HepG2 (cell line): Measurements from ENCODE around the gene ANKRD6. TPM values are rescaled to one million over a fixed set of nuclear protein-coding genes. Genes with fewer than 3 reads are reported as not detected.
"Not testable (repeated sequence)": the region's sequence is repeated elsewhere in the genome, so short reads cannot be mapped to it uniquely, and the experiment has no call there.

Source experiments
- ATAC-seq: fragments of 200-7000 bp; cut with Tn5 transposase; 3 replicates; pipeline ENCODE4 v1.9.1; 2020; ENCODE audit warnings: mild to moderate bottlenecking, moderate library complexity
- BruUV-seq: library from RNA; stranded (reverse); fragments of 400-500 nt; replicated peaks from 2 replicates; lab custom pipeline; 2021; lab: Mats Ljungman, UMichigan
- CTCF ChIA-PET: fragments of 300-600 bp; formaldehyde crosslinking; extraction: SDS; loops from one replicate; lab custom pipeline; 2021; ENCODE audit warnings: low total read pairs, inconsistent platforms, low intra/inter-chr PET ratio; lab: Yijun Ruan, JAX
- POLR2A ChIA-PET: fragments of 350-600 bp; sonication (Branson Sonifier 250); formaldehyde crosslinking; loops from one replicate; lab custom pipeline; 2020; ENCODE audit warnings: antibody characterized with exemption, inconsistent platforms; lab: Yijun Ruan, JAX
- DNase-seq: peaks from one replicate; pipeline ENCODE4 v3.0.0-alpha.2; 2015; ENCODE audit warnings: low spot score
- FAIRE-seq: peaks from 3 replicates; lab custom pipeline; 2011; peaks lifted over from hg19 to GRCh38; lab: Jason Lieb, UNC
- H2AFZ ChIP-seq: one replicate; pipeline ENCODE4 v1.6.1; 2011; ENCODE audit warnings: low read length, inconsistent platforms
- H3K27ac ChIP-seq: fragments of 300-600 bp; 3 replicates; pipeline ENCODE4 v1.8.0; 2011; ENCODE audit warnings: mixed run types, mild to moderate bottlenecking, mixed read lengths, low read length, inconsistent platforms; ENCODE audit not compliant: insufficient read depth; ENCODE audit errors: extremely low read length
- H3K27me3 ChIP-seq, 2 experiments: fragments of 200-600 bp in 1 of 2; 2 replicates in 1 of 2; 3 replicates in 1 of 2; pipeline versions ENCODE4 v1.6.0 to v1.8.0; 2011; ENCODE audit warnings: low read length in 2 of 2, mild to moderate bottlenecking in 2 of 2, moderate library complexity in 2 of 2, inconsistent platforms in 1 of 2; ENCODE audit not compliant: insufficient read depth in 2 of 2, control insufficient read depth in 1 of 2
- H3K36me3 ChIP-seq, 2 experiments: fragments of 200-600 bp in 1 of 2; replicated peaks in 1 of 2; 2 replicates in 1 of 2; 3 replicates in 1 of 2; pipeline versions ENCODE4 v1.5.1 to v1.8.0; 2011; ENCODE audit warnings: low read length in 2 of 2, inconsistent platforms in 1 of 2; ENCODE audit not compliant: insufficient read depth in 2 of 2, control insufficient read depth in 1 of 2
- H3K4me1 ChIP-seq: 2 replicates; pipeline ENCODE4 v1.5.1; 2012; ENCODE audit warnings: low read length, inconsistent platforms; ENCODE audit not compliant: insufficient read depth
- H3K4me2 ChIP-seq: 2 replicates; pipeline ENCODE4 v1.6.0; 2011; ENCODE audit warnings: low read depth, low read length, inconsistent platforms
- H3K4me3 ChIP-seq, 3 experiments: fragments of 200-600 bp in 1 of 3; sonication (generic), shearing (Covaris generic) in 1 of 3; replicated peaks in 1 of 3; 2 replicates each; pipeline ENCODE4 v1.5.1; 2011 to 2016; ENCODE audit warnings: low read length in 3 of 3, inconsistent platforms in 2 of 3, low read depth in 2 of 3, mild to moderate bottlenecking in 2 of 3, control low read depth in 1 of 3, mixed read lengths in 1 of 3; ENCODE audit not compliant: insufficient read depth in 1 of 3
- H3K79me2 ChIP-seq: one replicate; pipeline ENCODE4 v1.6.1; 2011; ENCODE audit warnings: low read length, inconsistent platforms; ENCODE audit not compliant: insufficient read depth
- H3K9ac ChIP-seq: 2 replicates; pipeline ENCODE4 v1.6.0; 2011; ENCODE audit warnings: mild to moderate bottlenecking, low read depth, low read length, inconsistent platforms; ENCODE audit not compliant: insufficient read depth
- H3K9me3 ChIP-seq: 2 replicates; pipeline ENCODE4 v1.5.1; 2012; ENCODE audit warnings: mild to moderate bottlenecking, low read length
- H4K20me1 ChIP-seq: 2 replicates; pipeline ENCODE4 v1.6.0; 2011; ENCODE audit warnings: inconsistent platforms, mild to moderate bottlenecking, low read length, moderate library complexity; ENCODE audit not compliant: insufficient read depth
- ZNF33A ChIP-seq: sonication (generic); formaldehyde crosslinking; IDR thresholded peaks from 2 replicates; pipeline ENCODE4 v1.5.1; 2020; ENCODE audit warnings: missing genetic modification reagents, mild to moderate bottlenecking, moderate library complexity, borderline replicate concordance
- WGBS: methylation state at CpG from one replicate; pipeline ENCODE4 v1.1.6; 2017; ENCODE audit warnings: low lambda C conversion rate; 5-methylcytosine and 5-hydroxymethylcytosine counted together
- in situ Hi-C: cut with HindIII; loops from 2 replicates; pipeline ENCODE4 v1.10.0; 2017; ENCODE audit warnings: low pct_unique_long_range_greater_than_20kb; ENCODE audit not compliant: extremely low pct_ligation_motif_present
- intact Hi-C: fragments of 100-400 bp; cut with micrococcal nuclease; formaldehyde crosslinking; loops from one replicate; pipeline ENCODE4 v1.10.0; 2022; ENCODE audit not compliant: unreplicated experiment
- polyA plus RNA-seq, 8 experiments: library from polyadenylated mRNA; depleted of rRNA in 3 of 8; stranded (reverse) in 7 of 8; unstranded in 1 of 8; fragments of >200 nt; fragmentation: Illumina TruSeq in 4 of 8; extraction: Trizol in 4 of 8; gene quantifications; 2 replicates each; pipeline versions ENCODE4 v1.2.1 to v1.2.3, GENCODE V29; 2011 to 2016; ENCODE audit warnings: low read depth in 4 of 8, missing spikeins in 1 of 8, mixed read lengths in 1 of 8; ENCODE audit not compliant: insufficient read depth in 1 of 8
- total RNA-seq, 5 experiments: library from RNA; depleted of rRNA; stranded (reverse); fragments of >200 nt; fragmentation: Illumina TruSeq; extraction: Trizol; gene quantifications; 2 replicates each; pipeline ENCODE4 v1.2.3, GENCODE V29; 2016; ENCODE audit warnings: low read depth in 1 of 5
- TF ChIP-seq, protein P1 (sequence below): sonication (generic); formaldehyde crosslinking; IDR thresholded peaks from 2 replicates; pipeline ENCODE4 v1.8.1; 2023; ENCODE audit warnings: mild to moderate bottlenecking, missing genetic modification reagents

The ANKRD6 gene
- total and polyA plus RNA-seq, 2 of the 13 experiments (the other 11 are each of a cell fraction or from before 2014, with no cell fraction given) = 0.18 to 0.36 TPM

DNA sequence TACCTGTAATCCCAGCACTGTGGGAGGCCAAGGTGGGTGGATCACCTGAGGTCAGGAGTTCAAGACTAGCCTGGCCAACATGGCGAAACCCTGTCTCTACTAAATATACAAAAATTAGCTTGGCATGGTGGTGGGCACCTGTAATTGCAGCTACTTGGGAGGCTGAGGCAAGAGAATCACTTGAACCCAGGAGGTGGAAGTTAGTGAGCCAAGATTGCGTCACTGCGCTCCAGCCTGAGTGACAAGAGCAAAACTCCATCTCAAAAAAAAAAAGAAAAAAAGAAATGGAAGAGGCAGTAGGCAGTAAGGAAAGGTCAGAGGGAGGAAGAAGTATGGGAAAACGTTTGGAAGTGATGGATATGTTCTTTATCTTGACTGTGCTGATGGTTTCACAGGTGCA is 35.1 kb upstream of the ANKRD6 start:
- POLR2A ChIA-PET = not testable (repeated sequence)

DNA sequence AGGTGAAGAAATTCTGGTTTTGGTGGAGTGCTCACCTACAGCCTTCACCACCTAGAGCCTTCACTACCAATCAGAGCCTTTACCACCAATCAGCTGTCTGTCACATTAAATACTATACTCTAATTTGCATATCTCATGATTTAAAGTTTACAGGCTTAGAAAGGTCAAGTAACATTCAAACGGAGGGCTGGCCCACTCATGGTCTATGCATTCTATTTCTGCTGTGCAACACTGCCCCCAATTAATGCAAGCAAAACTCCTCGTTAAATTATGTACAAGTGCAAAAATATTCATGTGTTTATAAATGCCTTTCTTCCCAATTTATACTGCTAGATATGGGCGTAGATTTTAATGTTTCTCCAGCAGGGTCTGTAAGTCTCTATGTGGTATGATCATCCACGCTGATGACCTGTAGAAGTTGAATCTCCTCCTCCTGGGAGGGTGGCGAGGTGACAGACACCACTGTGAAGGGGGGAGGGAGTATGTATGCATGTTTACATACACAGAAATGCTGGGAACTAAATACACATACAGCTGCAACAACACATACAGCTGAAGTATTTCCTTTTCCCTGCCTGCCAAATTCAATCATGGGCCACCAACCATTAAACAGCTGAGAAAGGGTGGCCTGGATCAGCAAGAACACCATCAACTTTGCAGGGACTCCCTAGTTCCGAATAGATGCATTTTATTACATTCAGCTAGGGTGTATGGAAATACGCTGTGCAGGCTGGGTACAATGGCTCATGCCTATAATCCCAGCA is 34.0 kb upstream of the ANKRD6 start:
- no peak for TF ChIP-seq ZNF33A
- TF ChIP-seq, protein P1, sequence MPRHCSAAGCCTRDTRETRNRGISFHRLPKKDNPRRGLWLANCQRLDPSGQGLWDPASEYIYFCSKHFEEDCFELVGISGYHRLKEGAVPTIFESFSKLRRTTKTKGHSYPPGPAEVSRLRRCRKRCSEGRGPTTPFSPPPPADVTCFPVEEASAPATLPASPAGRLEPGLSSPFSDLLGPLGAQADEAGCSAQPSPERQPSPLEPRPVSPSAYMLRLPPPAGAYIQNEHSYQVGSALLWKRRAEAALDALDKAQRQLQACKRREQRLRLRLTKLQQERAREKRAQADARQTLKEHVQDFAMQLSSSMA (CRISPR knock-in tag) = no peak
- intact Hi-C loops (no loop called here), in situ Hi-C loops (no loop called here)
- WGBS = 56% methylated on average over 7 of the region's 7 CpGs
- BruUV-seq = no TSS peak
- POLR2A ChIA-PET = no interaction called here
- FAIRE-seq (no peak), DNase-seq (no peak), ATAC-seq (no peak)
- Histone ChIP-seq H4K20me1 (no peaks in the 10 kb centered on the region), H3K4me1 (no peaks in the 10 kb centered on the region), H3K79me2 (no peaks in the 10 kb centered on the region), H2AFZ (no peak overlapping the region), H3K27ac (no peak overlapping the region), H3K36me3 (no peaks in the 10 kb centered on the region), H3K9ac (no peak overlapping the region), H3K27me3 (no peaks in the 10 kb centered on the region), H3K4me3 (no peak overlapping the region), H3K4me2 (no peak overlapping the region), H3K9me3 (no peaks in the 10 kb centered on the region)
- CTCF ChIA-PET = no interaction called here

More for the DNA sequence above, 35.1 kb upstream of the ANKRD6 start:
- H3K27ac ChIP-seq, H2AFZ ChIP-seq, H3K79me2 ChIP-seq, BruUV-seq, H3K4me2 ChIP-seq, H3K9ac ChIP-seq, FAIRE-seq, H3K4me1 ChIP-seq, H3K4me3 ChIP-seq, H4K20me1 ChIP-seq, ATAC-seq, intact Hi-C loops, H3K9me3 ChIP-seq, H3K36me3 ChIP-seq, H3K27me3 ChIP-seq, CTCF ChIA-PET, in situ Hi-C loops, DNase-seq: not testable (repeated sequence)
- WGBS = 73% methylated on average over 4 of the region's 4 CpGs
